Mesothelial cell of epicardium (in vitro differentiated cells): Measurements from ENCODE around the gene JPT1. TPM values are rescaled to one million over a fixed set of nuclear protein-coding genes. Genes with fewer than 3 reads are reported as not detected.
"Not testable (repeated sequence)": the region's sequence is repeated elsewhere in the genome, so short reads cannot be mapped to it uniquely, and the experiment has no call there.

Experiments
- DNase-seq, 2 experiments: peaks; one replicate each; pipeline ENCODE4 v3.0.0; 2021; ENCODE audit warnings: low spot score in 2 of 2; ENCODE audit not compliant: unreplicated experiment in 2 of 2
- H3K27ac Mint-ChIP-seq: 2 replicates; pipeline ENCODE4 v1.8.0; 2021; ENCODE audit warnings: mixed read lengths
- H3K27me3 Mint-ChIP-seq: 2 replicates; pipeline ENCODE4 v1.8.0; 2021; ENCODE audit warnings: low read depth, mixed read lengths
- H3K36me3 Mint-ChIP-seq: 2 replicates; pipeline ENCODE4 v1.8.0; 2021; ENCODE audit warnings: mixed read lengths
- H3K4me1 Mint-ChIP-seq: 2 replicates; pipeline ENCODE4 v1.8.0; 2021; ENCODE audit warnings: mixed read lengths
- H3K4me3 Mint-ChIP-seq: 2 replicates; pipeline ENCODE4 v1.8.0; 2021; ENCODE audit warnings: mild to moderate bottlenecking, moderate library complexity, mixed read lengths
- H3K9me3 Mint-ChIP-seq: 2 replicates; pipeline ENCODE4 v1.8.0; 2021; ENCODE audit warnings: mixed read lengths
- total RNA-seq: library from RNA; stranded (reverse); gene quantifications from 3 replicates; pipeline ENCODE4 v1.2.1, GENCODE V29; 2021
- TF ChIP-seq, protein P1 (sequence below): fragments of 200-600 bp; sonication (generic); IDR thresholded peaks from one replicate; pipeline ENCODE4 v1.5.0; 2021; ENCODE audit warnings: antibody characterized with exemption; ENCODE audit not compliant: unreplicated experiment

JPT1 gene
- total RNA-seq, 1 donor from 2014 or later, result 132 TPM

DNA sequence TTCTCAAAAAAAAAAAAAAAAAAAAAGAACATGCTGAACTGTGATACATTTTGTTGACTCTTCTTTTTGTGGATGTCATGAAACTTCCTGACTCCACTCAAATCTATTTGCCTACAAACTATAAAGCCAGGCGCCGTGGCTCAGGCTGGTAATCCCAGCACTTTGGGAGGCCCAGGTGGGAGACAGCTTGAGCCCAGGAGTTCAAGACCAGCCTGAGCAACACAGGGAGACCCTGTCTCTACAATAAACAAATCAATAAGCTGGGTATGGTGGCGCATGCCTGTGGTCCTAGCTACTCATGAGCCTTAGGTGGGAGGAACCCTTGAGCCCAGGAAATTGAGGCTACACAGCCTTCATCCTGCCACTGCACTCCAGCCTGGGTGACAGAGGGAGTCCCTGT lies 21.3 kb downstream of the JPT1 start:
- Mint-ChIP-seq H3K4me3 (peak overlapping the region; percentile 42), H3K9me3 (no peaks in the 10 kb centered on the region), H3K27ac (peak overlapping the region; percentile 79), H3K36me3 (peaks cover 16% of the 10 kb centered on the region), H3K27me3 (no peaks in the 10 kb centered on the region), H3K4me1 (peaks cover 11% of the 10 kb centered on the region)
- TF ChIP-seq, protein P1, sequence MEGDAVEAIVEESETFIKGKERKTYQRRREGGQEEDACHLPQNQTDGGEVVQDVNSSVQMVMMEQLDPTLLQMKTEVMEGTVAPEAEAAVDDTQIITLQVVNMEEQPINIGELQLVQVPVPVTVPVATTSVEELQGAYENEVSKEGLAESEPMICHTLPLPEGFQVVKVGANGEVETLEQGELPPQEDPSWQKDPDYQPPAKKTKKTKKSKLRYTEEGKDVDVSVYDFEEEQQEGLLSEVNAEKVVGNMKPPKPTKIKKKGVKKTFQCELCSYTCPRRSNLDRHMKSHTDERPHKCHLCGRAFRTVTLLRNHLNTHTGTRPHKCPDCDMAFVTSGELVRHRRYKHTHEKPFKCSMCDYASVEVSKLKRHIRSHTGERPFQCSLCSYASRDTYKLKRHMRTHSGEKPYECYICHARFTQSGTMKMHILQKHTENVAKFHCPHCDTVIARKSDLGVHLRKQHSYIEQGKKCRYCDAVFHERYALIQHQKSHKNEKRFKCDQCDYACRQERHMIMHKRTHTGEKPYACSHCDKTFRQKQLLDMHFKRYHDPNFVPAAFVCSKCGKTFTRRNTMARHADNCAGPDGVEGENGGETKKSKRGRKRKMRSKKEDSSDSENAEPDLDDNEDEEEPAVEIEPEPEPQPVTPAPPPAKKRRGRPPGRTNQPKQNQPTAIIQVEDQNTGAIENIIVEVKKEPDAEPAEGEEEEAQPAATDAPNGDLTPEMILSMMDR, result no peak
- DNase-seq, result no peak

DNA sequence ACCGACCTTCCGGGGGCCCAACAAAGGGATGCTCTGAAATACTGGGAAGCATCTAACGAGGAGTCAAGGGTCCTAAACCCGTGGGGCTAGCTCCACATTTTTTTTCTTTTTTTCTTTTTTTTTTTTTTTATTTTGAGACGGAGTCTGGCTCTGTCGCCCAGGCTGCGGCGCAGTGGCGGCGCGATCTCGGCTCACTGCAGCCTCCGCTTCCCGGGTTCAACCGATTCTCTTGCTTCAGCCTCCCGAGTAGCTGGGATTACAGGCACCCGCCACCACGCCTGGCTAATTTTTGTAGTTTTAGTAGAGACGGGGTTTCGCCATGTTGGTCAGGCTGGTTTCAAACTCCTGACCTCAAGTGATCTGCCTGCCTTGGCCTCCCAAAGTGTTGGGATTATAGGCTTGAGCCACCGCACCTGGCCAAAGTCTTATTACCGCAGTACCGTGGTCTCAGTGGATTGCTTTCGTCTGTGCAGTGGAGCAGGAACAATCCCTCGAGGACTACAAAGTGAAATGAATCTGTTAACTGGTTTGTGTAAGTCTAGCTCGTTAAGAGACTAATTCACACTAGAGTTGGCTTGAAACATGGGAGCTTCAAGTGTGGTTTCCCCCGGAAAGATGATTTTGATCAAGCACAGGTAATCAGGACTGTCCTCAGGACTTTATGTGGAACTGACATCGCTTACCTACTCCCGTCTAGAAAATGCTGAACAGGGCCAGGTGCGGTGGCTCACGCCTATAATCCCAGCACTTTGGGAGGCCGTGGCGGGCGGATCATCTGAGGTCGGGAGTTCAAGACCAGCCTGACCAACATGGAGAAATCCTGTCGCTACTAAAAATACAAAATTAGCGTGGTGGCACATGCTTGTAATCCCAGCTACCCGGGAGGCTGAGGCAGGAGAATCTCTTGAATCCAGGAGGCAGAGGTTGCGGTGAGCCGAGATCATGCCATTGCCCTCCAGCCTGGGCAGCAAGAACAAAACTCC lies 22.0 kb downstream of the JPT1 start:
- not testable (repeated sequence) for H3K27me3 Mint-ChIP-seq, H3K9me3 Mint-ChIP-seq, DNase-seq
- Mint-ChIP-seq H3K4me3 (peak overlapping the region; percentile 89), H3K27ac (peak overlapping the region; percentile 88), H3K36me3 (peaks cover 16% of the 10 kb centered on the region), H3K4me1 (peaks cover 11% of the 10 kb centered on the region)

DNA sequence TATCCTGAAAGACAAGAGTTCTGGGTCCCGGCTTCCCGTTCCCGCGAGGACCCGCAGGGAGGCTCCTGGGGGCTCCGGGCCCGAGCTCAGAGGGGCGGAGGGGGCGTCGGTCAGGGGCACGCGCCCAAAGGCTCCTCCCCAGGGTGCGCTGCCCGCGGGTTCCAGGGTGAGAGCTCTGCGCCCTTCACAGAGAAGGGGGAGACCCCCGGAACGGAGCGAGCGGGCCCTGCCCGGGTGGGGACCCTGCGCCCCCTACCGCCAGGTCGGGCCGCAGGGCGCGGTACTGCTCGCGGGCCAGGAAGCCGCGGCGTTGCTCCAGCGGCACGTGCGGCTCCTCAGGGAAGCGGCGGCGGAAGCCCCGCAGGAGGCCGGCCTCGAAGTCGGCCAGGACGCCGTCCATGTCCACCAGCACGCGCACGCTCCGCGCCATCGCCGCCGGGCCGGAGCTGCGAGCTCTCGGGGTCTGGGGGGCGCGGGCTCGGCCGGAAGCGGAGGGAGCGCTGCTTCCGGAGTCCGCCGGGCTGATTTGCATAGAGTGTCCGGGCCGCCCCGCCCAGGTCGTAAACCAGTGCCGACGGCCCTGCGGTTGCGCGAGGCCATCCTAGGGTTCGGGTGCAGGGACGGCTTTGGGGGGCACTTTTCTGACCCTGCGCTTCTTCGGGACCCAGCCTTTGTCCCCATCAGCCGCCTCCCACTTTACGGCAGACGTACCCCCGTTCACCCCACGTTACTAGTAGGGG lies 22.9 kb downstream of the JPT1 start, which contains the start of gene NT5C:
Gene NT5C (minus strand): TSS at position 465 of the 740 bp plus-strand sequence. CDS start 35 bp downstream, at position 430.
- H3K27me3 Mint-ChIP-seq, result no peaks in the 10 kb centered on the region
- H3K36me3 Mint-ChIP-seq, result peaks cover 12% of the 10 kb centered on the region
- peak within 1 kb of the TSS; percentile 89 for H3K4me3 Mint-ChIP-seq
- TF ChIP-seq, protein P1, result peak; percentile 69
- H3K27ac Mint-ChIP-seq, result peak within 1 kb of the TSS; percentile 94
- H3K9me3 Mint-ChIP-seq, result no peaks in the 10 kb centered on the region
- H3K4me1 Mint-ChIP-seq, result peaks cover 11% of the 10 kb centered on the region
- DNase-seq, result peak; percentile 61 to 78

DNA sequence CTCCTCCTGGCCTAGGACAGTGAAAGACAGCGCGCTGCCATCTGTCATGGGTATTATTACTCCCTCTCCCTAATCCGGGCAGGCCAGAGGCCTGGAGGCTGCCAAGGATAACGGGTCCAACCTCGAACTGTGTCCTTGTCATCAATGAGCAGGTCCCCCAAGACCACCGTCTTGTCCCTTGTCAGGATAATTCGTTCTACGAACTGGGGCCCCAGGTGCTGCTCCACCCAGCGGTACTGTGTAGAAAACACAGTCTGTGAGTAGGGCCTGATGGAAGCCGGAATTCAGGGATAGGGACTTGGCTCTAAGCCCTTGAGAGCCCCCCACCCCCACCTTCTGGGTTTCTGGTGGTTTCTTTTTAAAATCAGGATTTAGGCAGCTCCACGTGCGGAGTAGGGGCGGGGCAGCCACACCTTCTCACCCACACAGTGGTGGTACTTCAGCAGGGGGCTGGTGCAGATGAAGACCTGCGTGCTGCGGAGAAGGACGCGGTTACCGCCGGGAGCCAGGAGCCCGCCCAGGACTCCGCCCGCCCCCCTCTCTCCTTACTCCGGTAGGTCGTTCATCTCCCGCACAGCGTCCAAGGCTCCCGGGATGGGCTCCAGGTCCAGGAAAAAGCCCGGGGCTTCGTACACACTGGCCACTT lies 23.6 kb downstream of the JPT1 start:
- H3K4me3 Mint-ChIP-seq, result peak overlapping the region; percentile 89
- H3K27ac Mint-ChIP-seq, result peak overlapping the region; percentile 94
- peak; percentile 44 to 76 for DNase-seq
- H3K36me3 Mint-ChIP-seq, result peaks cover 11% of the 10 kb centered on the region
- TF ChIP-seq, protein P1, result no peak
- no peaks in the 10 kb centered on the region for H3K9me3 Mint-ChIP-seq
- peaks cover 11% of the 10 kb centered on the region for H3K4me1 Mint-ChIP-seq
- H3K27me3 Mint-ChIP-seq, result no peaks in the 10 kb centered on the region

GRCh38 chr17:75130059-75130631 lies 24.2 kb downstream of the JPT1 start:
- H3K27me3 Mint-ChIP-seq, result no peaks in the 10 kb centered on the region
- H3K4me3 Mint-ChIP-seq, result peak overlapping the region; percentile 89
- H3K9me3 Mint-ChIP-seq, result no peaks in the 10 kb centered on the region
- DNase-seq, result no peak
- TF ChIP-seq, protein P1, result no peak
- peaks cover 11% of the 10 kb centered on the region for H3K4me1 Mint-ChIP-seq
- peaks cover 9% of the 10 kb centered on the region for H3K36me3 Mint-ChIP-seq
- peak overlapping the region; percentile 94 for H3K27ac Mint-ChIP-seq
